GM12878 (cell line): Measurements from ENCODE around the gene TMPRSS9. TPM values are rescaled to one million over a fixed set of nuclear protein-coding genes. Genes with fewer than 3 reads are reported as not detected.

Experiments used
- ATAC-seq: fragments of 200-7000 bp; cut with Tn5 transposase; 3 replicates; pipeline ENCODE4 v1.9.1; 2020; ENCODE audit warnings: mild to moderate bottlenecking, moderate library complexity
- BruUV-seq: library from RNA; stranded (reverse); fragments of 400-500 nt; replicated peaks from 2 replicates; lab custom pipeline; 2021; lab: Mats Ljungman, UMichigan
- CTCF ChIA-PET: fragments of 300-600 bp; sonication (Branson Sonifier 250); formaldehyde crosslinking; extraction: SDS; loops from one replicate; lab custom pipeline; 2021; ENCODE audit warnings: inconsistent platforms; lab: Yijun Ruan, JAX
- POLR2A ChIA-PET: fragments of 350-600 bp; formaldehyde crosslinking; extraction: SDS; loops from one replicate; lab custom pipeline; 2021; ENCODE audit warnings: inconsistent platforms; lab: Charles Lee
- RAD21 ChIA-PET: fragments of 300-600 bp; sonication (Branson Sonifier 250); formaldehyde crosslinking; loops from one replicate; lab custom pipeline; 2023; ENCODE audit warnings: antibody characterized with exemption; ENCODE audit not compliant: unreplicated experiment; lab: Charles Lee
- SMC1A ChIA-PET: fragments of 300-600 bp; sonication (Branson Sonifier 250); formaldehyde crosslinking; loops from one replicate; lab custom pipeline; 2023; ENCODE audit not compliant: unreplicated experiment, uncharacterized antibody; lab: Charles Lee
- DNase-seq: peaks from one replicate; pipeline ENCODE4 v3.0.0-alpha.2; 2011; ENCODE audit warnings: low read depth, low spot score
- FAIRE-seq: peaks from 3 replicates; lab custom pipeline; 2011; peaks lifted over from hg19 to GRCh38; lab: Jason Lieb, UNC
- H2AFZ ChIP-seq: 2 replicates; pipeline ENCODE4 v1.6.0; 2011; ENCODE audit warnings: low read depth, low read length, control low read depth; ENCODE audit not compliant: control insufficient read depth
- H3K27ac ChIP-seq: 2 replicates; pipeline ENCODE4 v1.5.1; 2011; ENCODE audit warnings: control low read depth; ENCODE audit not compliant: control insufficient read depth, insufficient read depth
- H3K27me3 ChIP-seq, 2 experiments: replicated peaks in 1 of 2; 2 replicates each; pipeline versions ENCODE4 v1.6.0 to v1.6.1; 2011; ENCODE audit warnings: low read length in 1 of 2; ENCODE audit not compliant: control insufficient read depth in 2 of 2, insufficient read depth in 2 of 2
- H3K36me3 ChIP-seq, 2 experiments: 2 replicates each; pipeline ENCODE4 v1.5.1; 2011; ENCODE audit warnings: low read length in 1 of 2; ENCODE audit not compliant: control insufficient read depth in 2 of 2, insufficient read depth in 2 of 2
- H3K4me1 ChIP-seq: 2 replicates; pipeline ENCODE4 v1.6.1; 2011; ENCODE audit warnings: mild to moderate bottlenecking, low read length, moderate library complexity, mixed read lengths; ENCODE audit not compliant: control insufficient read depth, insufficient read depth
- H3K4me2 ChIP-seq: 2 replicates; pipeline ENCODE4 v1.6.0; 2011; ENCODE audit warnings: control low read depth; ENCODE audit not compliant: control insufficient read depth, insufficient read depth
- H3K4me3 ChIP-seq: fragments of 200-600 bp; sonication (generic); 2 replicates; pipeline ENCODE4 v1.5.1; 2016
- H3K79me2 ChIP-seq: 2 replicates; pipeline ENCODE4 v1.6.0; 2011; ENCODE audit warnings: low read length; ENCODE audit not compliant: control insufficient read depth, insufficient read depth
- H3K9ac ChIP-seq: 2 replicates; pipeline ENCODE4 v1.8.0; 2011; ENCODE audit warnings: low read length, control low read depth, mixed read lengths; ENCODE audit not compliant: control insufficient read depth, insufficient read depth
- H3K9me3 ChIP-seq: replicated peaks from 3 replicates; pipeline ENCODE4 v1.5.1; 2011; ENCODE audit warnings: mild to moderate bottlenecking, low read length; ENCODE audit not compliant: control insufficient read depth, insufficient read depth
- H4K20me1 ChIP-seq: 2 replicates; pipeline ENCODE4 v1.6.0; 2011; ENCODE audit not compliant: control insufficient read depth, insufficient read depth
- ESRRA ChIP-seq: IDR thresholded peaks from 2 replicates; pipeline ENCODE4 v1.6.1; 2012; ENCODE audit warnings: mild to moderate bottlenecking, low read length, improper control_type of control experiment
- HDAC2 ChIP-seq: fragments of 200-600 bp; sonication (generic); IDR thresholded peaks from 2 replicates; pipeline ENCODE4 v1.6.1; 2017
- IKZF1 ChIP-seq: fragments of 450-650 bp; conservative IDR thresholded peaks from 2 replicates; pipeline ENCODE4 v1.6.1; 2017; ENCODE audit warnings: antibody characterized with exemption, mild to moderate bottlenecking
- IRF5 ChIP-seq: fragments of 450-650 bp; IDR thresholded peaks from 2 replicates; pipeline ENCODE4 v1.6.1; 2017; ENCODE audit warnings: borderline replicate concordance
- LARP7 ChIP-seq: fragments of 450-650 bp; IDR thresholded peaks from 2 replicates; pipeline ENCODE4 v1.6.1; 2017; ENCODE audit warnings: mild to moderate bottlenecking
- MTA3 ChIP-seq: IDR thresholded peaks from 2 replicates; pipeline ENCODE4 v1.6.1; 2012; ENCODE audit warnings: low read length, inconsistent platforms, borderline replicate concordance
- NFYB ChIP-seq: IDR thresholded peaks from 2 replicates; pipeline ENCODE4 v1.6.1; 2011; ENCODE audit warnings: low read depth, mild to moderate bottlenecking, low read length, improper control_type of control experiment, moderate library complexity; ENCODE audit not compliant: insufficient read depth
- NR2C2 ChIP-seq: IDR thresholded peaks from 2 replicates; pipeline ENCODE4 v1.6.1; 2011; ENCODE audit warnings: borderline replicate concordance, low read depth; ENCODE audit not compliant: control insufficient read depth, insufficient read length
- PAX5 ChIP-seq: IDR thresholded peaks from 2 replicates; pipeline ENCODE4 v1.6.1; 2011; ENCODE audit warnings: low read depth, low read length, borderline replicate concordance
- PAX8 ChIP-seq: fragments of 450-650 bp; IDR thresholded peaks from 2 replicates; pipeline ENCODE4 v1.6.1; 2017; ENCODE audit warnings: mild to moderate bottlenecking, moderate library complexity
- PML ChIP-seq: IDR thresholded peaks from 2 replicates; pipeline ENCODE4 v1.6.1; 2012; ENCODE audit warnings: low read length, inconsistent platforms
- SIN3A ChIP-seq: IDR thresholded peaks from 2 replicates; pipeline ENCODE4 v1.6.1; 2012; ENCODE audit warnings: low read depth, low read length, improper control_type of control experiment
- SUPT20H ChIP-seq: IDR thresholded peaks from 2 replicates; pipeline ENCODE4 v1.6.1; 2011; ENCODE audit warnings: low read depth, mild to moderate bottlenecking, low read length, moderate library complexity, borderline replicate concordance; ENCODE audit not compliant: control insufficient read depth
- TAF1 ChIP-seq: IDR thresholded peaks from 2 replicates; pipeline ENCODE4 v1.6.1; 2011; ENCODE audit warnings: mild to moderate bottlenecking, low read depth, low read length, borderline replicate concordance
- TCF12 ChIP-seq: IDR thresholded peaks from 2 replicates; pipeline ENCODE4 v1.6.1; 2011; ENCODE audit warnings: low read depth, mild to moderate bottlenecking, low read length
- ZBTB40 ChIP-seq: fragments of 450-650 bp; IDR thresholded peaks from 2 replicates; pipeline ENCODE4 v1.6.1; 2016; ENCODE audit warnings: mild to moderate bottlenecking, moderate library complexity, borderline replicate concordance
- ZSCAN29 ChIP-seq: fragments of 450-650 bp; IDR thresholded peaks from 2 replicates; pipeline ENCODE4 v1.6.1; 2017; ENCODE audit warnings: mild to moderate bottlenecking, moderate library complexity
- WGBS: methylation state at CpG from one replicate; pipeline ENCODE4 v1.1.6; 2016; ENCODE audit warnings: low lambda C conversion rate; ENCODE audit not compliant: insufficient replicate concordance, insufficient coverage; ENCODE audit errors: missing lambda C conversion rate; 5-methylcytosine and 5-hydroxymethylcytosine counted together
- in situ Hi-C: fragments of 300-500 bp; cut with MboI; formaldehyde crosslinking; loops from 9 replicates; pipeline ENCODE4 v1.14.3; 2018; ENCODE audit warnings: mixed read lengths
- intact Hi-C: fragments of 100-400 bp; cut with micrococcal nuclease; formaldehyde crosslinking; loops from one replicate; pipeline ENCODE4 v1.14.2; 2022; ENCODE audit not compliant: unreplicated experiment
- polyA plus RNA-seq, 11 experiments: library from polyadenylated mRNA; depleted of rRNA in 4 of 11; unstranded in 6 of 11; stranded (reverse) in 5 of 11; fragments of >200 nt; fragmentation: Nextera tagmentation in 4 of 11; fragmentation: Illumina TruSeq in 1 of 11; extraction: Ambion mirVana in 4 of 11; extraction: Trizol in 1 of 11; gene quantifications; 1 replicate in 1 of 11; 2 replicates in 10 of 11; pipeline versions ENCODE4 v1.2.1 to v1.2.3, GENCODE V29; 2011 to 2016; ENCODE audit warnings: inconsistent platforms in 2 of 11, missing spikeins in 2 of 11, low read depth in 1 of 11
- total RNA-seq, 4 experiments: library from RNA; depleted of rRNA in 3 of 4; stranded (reverse); fragments of >200 nt in 3 of 4; fragmentation: Illumina TruSeq in 1 of 4; extraction: Trizol in 1 of 4; gene quantifications; 2 replicates each; pipeline versions ENCODE4 v1.2.1 to v1.2.3, GENCODE V29; 2013 to 2021
- TF ChIP-seq, protein P1 (sequence below): fragments of 150-350 bp; IDR thresholded peaks from 2 replicates; pipeline ENCODE4 v1.6.1; 2016; ENCODE audit warnings: low read depth, low read length

TMPRSS9 gene
- total and polyA plus RNA-seq, 10 of the 15 experiments (the other 5 are each of a cell fraction or from before 2014, with no cell fraction given) = 0.24 TPM; not detected in 9

DNA sequence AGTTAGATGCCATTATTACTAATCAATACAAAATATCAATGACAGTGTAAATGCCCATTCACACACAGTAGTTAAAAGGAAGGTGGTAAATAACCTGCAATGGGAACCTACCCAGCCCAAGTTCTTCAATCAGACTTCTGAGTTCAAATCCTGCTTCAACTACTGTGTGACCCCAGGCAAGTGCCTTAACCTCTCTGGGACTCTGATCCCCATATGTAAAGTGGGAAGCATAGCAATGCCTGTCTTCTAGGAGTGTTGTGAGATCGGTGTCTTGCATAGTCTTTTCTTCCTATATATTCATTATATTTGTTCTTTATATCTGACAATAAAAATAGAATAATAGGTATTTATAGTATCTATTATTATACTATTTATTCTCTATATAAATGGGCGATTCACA is 60.4 kb downstream of the TMPRSS9 start:
- H3K9ac ChIP-seq = no peak overlapping the region
- DNase-seq = no peak
- ChIA-PET RAD21 (interaction anchor here (0.7 kb wide), 1 partner anchor 37 kb away, joined by 3 read pairs; no protein-coding TSS in a partner anchor), CTCF (no interaction called here), SMC1A (no interaction called here), POLR2A (no interaction called here)
- intact Hi-C loops (no loop called here), in situ Hi-C loops (no loop called here)
- H3K4me1 ChIP-seq = no peaks in the 10 kb centered on the region
- WGBS = 68% methylated on average over 2 of the region's 2 CpGs
- H3K9me3 ChIP-seq = no peaks in the 10 kb centered on the region
- H3K27me3 ChIP-seq = no peaks in the 10 kb centered on the region
- no peak for ATAC-seq
- no TSS peak for BruUV-seq
- H3K79me2 ChIP-seq = peaks cover 3% of the 10 kb centered on the region
- H3K36me3 ChIP-seq = peaks cover 0 to 5% of the 10 kb centered on the region in 2 experiments; a peak in 2 of 4 replicates
- H3K4me2 ChIP-seq = no peak overlapping the region
- H3K27ac ChIP-seq = no peak overlapping the region
- no peak overlapping the region for H2AFZ ChIP-seq
- TF ChIP-seq TAF1 (no peak), PML (no peak), HDAC2 (no peak), LARP7 (no peak), ESRRA (no peak), PAX5 (no peak), SIN3A (no peak), ZSCAN29 (no peak), NFYB (no peak), MTA3 (no peak), IKZF1 (no peak), SUPT20H (no peak), PAX8 (no peak), NR2C2 (no peak), TCF12 (no peak), IRF5 (no peak), ZBTB40 (no peak)
- TF ChIP-seq, protein P1, sequence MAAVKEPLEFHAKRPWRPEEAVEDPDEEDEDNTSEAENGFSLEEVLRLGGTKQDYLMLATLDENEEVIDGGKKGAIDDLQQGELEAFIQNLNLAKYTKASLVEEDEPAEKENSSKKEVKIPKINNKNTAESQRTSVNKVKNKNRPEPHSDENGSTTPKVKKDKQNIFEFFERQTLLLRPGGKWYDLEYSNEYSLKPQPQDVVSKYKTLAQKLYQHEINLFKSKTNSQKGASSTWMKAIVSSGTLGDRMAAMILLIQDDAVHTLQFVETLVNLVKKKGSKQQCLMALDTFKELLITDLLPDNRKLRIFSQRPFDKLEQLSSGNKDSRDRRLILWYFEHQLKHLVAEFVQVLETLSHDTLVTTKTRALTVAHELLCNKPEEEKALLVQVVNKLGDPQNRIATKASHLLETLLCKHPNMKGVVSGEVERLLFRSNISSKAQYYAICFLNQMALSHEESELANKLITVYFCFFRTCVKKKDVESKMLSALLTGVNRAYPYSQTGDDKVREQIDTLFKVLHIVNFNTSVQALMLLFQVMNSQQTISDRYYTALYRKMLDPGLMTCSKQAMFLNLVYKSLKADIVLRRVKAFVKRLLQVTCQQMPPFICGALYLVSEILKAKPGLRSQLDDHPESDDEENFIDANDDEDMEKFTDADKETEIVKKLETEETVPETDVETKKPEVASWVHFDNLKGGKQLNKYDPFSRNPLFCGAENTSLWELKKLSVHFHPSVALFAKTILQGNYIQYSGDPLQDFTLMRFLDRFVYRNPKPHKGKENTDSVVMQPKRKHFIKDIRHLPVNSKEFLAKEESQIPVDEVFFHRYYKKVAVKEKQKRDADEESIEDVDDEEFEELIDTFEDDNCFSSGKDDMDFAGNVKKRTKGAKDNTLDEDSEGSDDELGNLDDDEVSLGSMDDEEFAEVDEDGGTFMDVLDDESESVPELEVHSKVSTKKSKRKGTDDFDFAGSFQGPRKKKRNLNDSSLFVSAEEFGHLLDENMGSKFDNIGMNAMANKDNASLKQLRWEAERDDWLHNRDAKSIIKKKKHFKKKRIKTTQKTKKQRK = no peak
- FAIRE-seq = no peak
- no peaks in the 10 kb centered on the region for H4K20me1 ChIP-seq
- H3K4me3 ChIP-seq = no peak overlapping the region
